OCI-LY3 (cell line): Measurements from ENCODE around the gene SLC49A3.

Experiments used
- H2AFZ ChIP-seq: fragments of 200-600, 300-600 bp; shearing (Covaris generic); 2 replicates; pipeline ENCODE4 v1.6.0; 2014; ENCODE audit warnings: antibody characterized with exemption, low read depth, low read length
- H3K27ac ChIP-seq: fragments of 200-600, 300-600 bp; sonication (generic); 2 replicates; pipeline ENCODE4 v1.5.1; 2014; ENCODE audit warnings: mild to moderate bottlenecking, low read length, moderate library complexity, mixed read lengths
- H3K27me3 ChIP-seq: fragments of 200-600, 300-600 bp; sonication (generic); 2 replicates; pipeline ENCODE4 v1.6.1; 2014; ENCODE audit warnings: low read depth, low read length, mixed read lengths
- H3K36me3 ChIP-seq: fragments of 200-600, 300-600 bp; sonication (generic); replicated peaks from 2 replicates; pipeline ENCODE3; 2014; ENCODE audit warnings: low read depth, low read length, mixed read lengths
- H3K4me1 ChIP-seq: fragments of 300-600, 200-600 bp; sonication (generic); 2 replicates; pipeline ENCODE4 v1.6.1; 2014; ENCODE audit warnings: low read length, mixed read lengths
- H3K4me2 ChIP-seq: fragments of 200-600, 300-600 bp; sonication (generic); 2 replicates; pipeline ENCODE4 v1.6.1; 2014; ENCODE audit warnings: low read length, mixed read lengths
- H3K4me3 ChIP-seq: fragments of 300-600, 200-600 bp; sonication (generic); 2 replicates; pipeline ENCODE4 v1.5.1; 2014; ENCODE audit warnings: antibody characterized with exemption, mild to moderate bottlenecking, low read length, moderate library complexity
- H3K79me2 ChIP-seq: fragments of 300-600, 200-600 bp; shearing (Covaris generic); 2 replicates; pipeline ENCODE4 v1.6.1; 2014; ENCODE audit warnings: mild to moderate bottlenecking, low read length, mixed read lengths
- H3K9ac ChIP-seq: fragments of 300-600, 200-600 bp; shearing (Covaris generic); 2 replicates; pipeline ENCODE4 v1.6.0; 2014; ENCODE audit warnings: mild to moderate bottlenecking, low read length, moderate library complexity
- H3K9me3 ChIP-seq: fragments of 200-600, 300-600 bp; shearing (Covaris generic); 2 replicates; pipeline ENCODE4 v1.6.1; 2014; ENCODE audit warnings: low read length, mixed read lengths; ENCODE audit not compliant: insufficient read depth
- H4K20me1 ChIP-seq: fragments of 200-600, 300-600 bp; sonication (generic); 2 replicates; pipeline ENCODE4 v1.6.1; 2016; ENCODE audit warnings: low read length, mixed read lengths; ENCODE audit not compliant: insufficient read depth
- EZH2phosphoT487 ChIP-seq: fragments of 200-600 bp; shearing (Covaris generic); IDR thresholded peaks from 2 replicates; pipeline ENCODE4 v1.6.1; 2018; ENCODE audit warnings: antibody characterized with exemption, mixed run types, low read depth
- TF ChIP-seq, protein P1 (sequence below): fragments of 200-600, 300-600 bp; sonication (generic); IDR thresholded peaks from 2 replicates; pipeline ENCODE4 v1.5.1; 2014; ENCODE audit warnings: antibody characterized with exemption, low read length, low read depth

Gene SLC49A3

DNA sequence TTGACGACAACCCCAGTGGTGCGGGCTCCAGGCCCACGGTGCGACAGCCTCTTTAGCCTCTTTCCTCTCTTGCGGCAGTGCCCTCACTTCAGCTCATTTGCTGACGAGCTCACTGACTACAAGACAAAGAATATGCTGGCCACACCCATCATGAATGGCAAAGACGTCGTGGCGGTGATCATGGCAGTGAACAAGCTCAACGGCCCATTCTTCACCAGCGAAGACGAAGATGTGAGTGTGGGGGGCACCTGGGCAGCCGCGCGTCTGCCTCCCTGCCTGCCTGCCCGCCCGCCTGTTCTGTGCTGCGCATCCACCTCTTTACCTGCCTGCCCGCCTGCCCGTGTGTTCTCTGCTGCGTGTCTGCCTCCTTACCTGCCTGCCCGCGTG lies 54.4 kb downstream of the SLC49A3 start:
- Histone ChIP-seq H3K27ac (no peak overlapping the region), H3K79me2 (no peaks in the 10 kb centered on the region), H2AFZ (no peak overlapping the region), H3K9ac (no peak overlapping the region), H3K9me3 (no peaks in the 10 kb centered on the region), H3K27me3 (no peaks in the 10 kb centered on the region), H3K4me3 (no peak overlapping the region), H3K36me3 (no peaks in the 10 kb centered on the region), H3K4me2 (no peak overlapping the region), H4K20me1 (no peaks in the 10 kb centered on the region), H3K4me1 (no peaks in the 10 kb centered on the region)
- TF ChIP-seq, protein P1, sequence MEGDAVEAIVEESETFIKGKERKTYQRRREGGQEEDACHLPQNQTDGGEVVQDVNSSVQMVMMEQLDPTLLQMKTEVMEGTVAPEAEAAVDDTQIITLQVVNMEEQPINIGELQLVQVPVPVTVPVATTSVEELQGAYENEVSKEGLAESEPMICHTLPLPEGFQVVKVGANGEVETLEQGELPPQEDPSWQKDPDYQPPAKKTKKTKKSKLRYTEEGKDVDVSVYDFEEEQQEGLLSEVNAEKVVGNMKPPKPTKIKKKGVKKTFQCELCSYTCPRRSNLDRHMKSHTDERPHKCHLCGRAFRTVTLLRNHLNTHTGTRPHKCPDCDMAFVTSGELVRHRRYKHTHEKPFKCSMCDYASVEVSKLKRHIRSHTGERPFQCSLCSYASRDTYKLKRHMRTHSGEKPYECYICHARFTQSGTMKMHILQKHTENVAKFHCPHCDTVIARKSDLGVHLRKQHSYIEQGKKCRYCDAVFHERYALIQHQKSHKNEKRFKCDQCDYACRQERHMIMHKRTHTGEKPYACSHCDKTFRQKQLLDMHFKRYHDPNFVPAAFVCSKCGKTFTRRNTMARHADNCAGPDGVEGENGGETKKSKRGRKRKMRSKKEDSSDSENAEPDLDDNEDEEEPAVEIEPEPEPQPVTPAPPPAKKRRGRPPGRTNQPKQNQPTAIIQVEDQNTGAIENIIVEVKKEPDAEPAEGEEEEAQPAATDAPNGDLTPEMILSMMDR = no peak
- no peak for TF ChIP-seq EZH2phosphoT487

DNA sequence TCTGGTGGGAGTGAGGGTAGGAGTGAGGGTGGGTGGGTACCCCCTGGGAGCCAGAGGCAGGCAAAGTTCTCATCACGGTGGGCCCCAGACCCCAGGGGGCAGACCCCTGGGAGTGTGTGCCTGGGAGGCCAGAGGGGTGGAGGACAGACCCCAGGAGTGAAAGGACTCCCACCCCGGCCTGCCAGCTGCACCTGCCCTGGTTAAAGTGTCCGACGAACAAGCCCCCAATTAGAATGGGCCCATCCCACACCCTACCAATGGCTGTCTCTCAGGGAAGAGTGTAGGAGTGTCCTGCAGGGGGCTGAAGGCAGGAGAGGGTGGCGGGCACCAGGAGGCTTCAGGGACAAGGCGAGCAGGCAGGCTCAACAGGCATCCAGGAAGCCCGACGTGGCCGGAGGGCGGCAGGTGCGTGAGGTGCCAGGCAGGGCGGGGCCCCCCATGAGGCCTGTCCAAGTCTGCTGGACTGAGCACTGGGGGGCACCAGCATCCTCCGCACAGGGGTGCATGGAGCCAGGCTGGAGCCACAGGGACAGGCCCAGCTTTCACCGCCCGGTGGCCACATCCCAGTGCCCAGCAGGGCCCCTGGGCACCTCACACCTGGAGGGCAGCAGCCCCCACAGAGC lies 54.9 kb downstream of the SLC49A3 start:
- Histone ChIP-seq H4K20me1 (no peaks in the 10 kb centered on the region), H3K79me2 (no peaks in the 10 kb centered on the region), H3K36me3 (no peaks in the 10 kb centered on the region), H3K4me1 (no peaks in the 10 kb centered on the region), H3K9ac (no peak overlapping the region), H2AFZ (no peak overlapping the region), H3K27ac (no peak overlapping the region), H3K4me2 (no peak overlapping the region), H3K27me3 (no peaks in the 10 kb centered on the region), H3K4me3 (no peak overlapping the region), H3K9me3 (no peaks in the 10 kb centered on the region)
- no peak for TF ChIP-seq EZH2phosphoT487
- TF ChIP-seq, protein P1 = no peak

DNA sequence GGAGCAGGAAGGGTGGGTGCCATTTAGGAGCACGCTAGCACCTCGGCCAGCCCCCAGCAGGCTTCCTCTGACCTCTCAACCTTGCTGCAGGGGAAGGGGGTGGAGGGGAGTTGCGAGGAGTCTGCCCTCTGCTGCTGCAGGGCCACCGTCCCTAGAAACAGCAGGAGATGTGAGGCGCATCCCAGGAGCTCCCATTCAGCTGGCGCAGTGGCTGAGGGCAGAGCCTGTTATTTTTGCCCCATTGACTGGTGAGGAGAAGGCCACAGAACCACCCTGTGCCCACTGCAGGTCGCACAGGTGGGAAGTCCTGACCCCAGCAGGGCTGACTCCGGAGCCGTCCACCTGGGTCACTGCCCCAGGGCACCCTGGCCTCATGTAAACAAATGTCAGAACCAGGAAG lies 55.5 kb downstream of the SLC49A3 start:
- no peaks in the 10 kb centered on the region for H3K79me2 ChIP-seq
- H3K9ac ChIP-seq = no peak overlapping the region

DNA sequence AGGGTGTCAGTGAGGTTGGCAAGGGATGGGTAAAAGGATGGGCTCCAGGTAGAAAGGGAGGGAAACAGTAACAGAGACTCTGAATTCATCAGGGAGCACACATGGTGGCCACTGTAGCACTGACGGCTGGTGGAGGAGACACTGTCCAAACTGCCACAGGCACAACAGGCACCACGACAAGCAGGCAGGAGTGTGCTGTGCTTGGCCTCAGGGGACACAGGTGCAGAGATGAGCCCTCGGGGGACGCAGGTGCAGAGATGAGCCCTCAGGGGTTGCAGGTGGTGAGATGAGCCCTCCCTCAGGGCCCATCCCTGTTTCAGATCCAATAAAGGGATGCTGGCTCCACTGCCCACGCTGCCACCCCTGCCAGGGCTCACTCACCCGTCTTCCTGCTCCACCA lies 56.0 kb downstream of the SLC49A3 start:
- H3K4me2 ChIP-seq = no peak overlapping the region
- no peak for TF ChIP-seq EZH2phosphoT487
- TF ChIP-seq, protein P1 = no peak
- H3K9me3 ChIP-seq = no peaks in the 10 kb centered on the region
- no peaks in the 10 kb centered on the region for H3K79me2 ChIP-seq
- H2AFZ ChIP-seq = no peak overlapping the region
- H3K27me3 ChIP-seq = no peaks in the 10 kb centered on the region
- no peaks in the 10 kb centered on the region for H4K20me1 ChIP-seq
- H3K27ac ChIP-seq = no peak overlapping the region
- H3K4me3 ChIP-seq = no peak overlapping the region
- H3K9ac ChIP-seq = no peak overlapping the region
- no peaks in the 10 kb centered on the region for H3K4me1 ChIP-seq
- no peaks in the 10 kb centered on the region for H3K36me3 ChIP-seq

More for the DNA sequence above, 55.5 kb downstream of the SLC49A3 start:
- Histone ChIP-seq H2AFZ (no peak overlapping the region), H3K4me1 (no peaks in the 10 kb centered on the region), H3K27me3 (no peaks in the 10 kb centered on the region), H3K27ac (no peak overlapping the region), H3K36me3 (no peaks in the 10 kb centered on the region), H3K4me3 (no peak overlapping the region), H3K9me3 (no peaks in the 10 kb centered on the region), H3K4me2 (no peak overlapping the region), H4K20me1 (no peaks in the 10 kb centered on the region)
- TF ChIP-seq, protein P1 = no peak
- TF ChIP-seq EZH2phosphoT487 = no peak
